Coronary artery (tissue), 2 donors: Measurements from ENCODE around the gene ICAM1.
A peak's percentile ranks its signal among the peaks of the same experiment; 100 is the strongest.

Experiments
- DNase-seq: peaks from one replicate; pipeline ENCODE4 v3.0.0-alpha.2; 2017; ENCODE audit warnings: low spot score
- H3K27ac ChIP-seq, 2 donors: fragments of 200-600 bp; sonication (generic); one replicate each; pipeline ENCODE4 v1.5.1; 2016 to 2019
- H3K4me3 ChIP-seq: fragments of 200-600 bp; sonication (generic); 2 replicates; pipeline ENCODE4 v1.5.1; 2016; ENCODE audit warnings: mild to moderate bottlenecking, moderate library complexity
- CTCF ChIP-seq: fragments of 200-600 bp; sonication (generic); IDR thresholded peaks from one replicate; pipeline ENCODE4 v1.5.1; 2019; ENCODE audit warnings: antibody characterized with exemption

Gene ICAM1

GRCh38 chr19:10270616-10271394 is at the start of gene ICAM1:
TSS of gene ICAM1 (plus strand) at chr19:10271120. CDS start at chr19:10271160, 40 bp downstream.
- peak within 1 kb of the TSS; percentile 46 to 85 for H3K27ac ChIP-seq
- no peak for TF ChIP-seq CTCF
- H3K4me3 ChIP-seq: peak within 1 kb of the TSS; percentile 70
- DNase-seq: no peak

GRCh38 chr19:10222201-10222890 is 48.6 kb upstream of the ICAM1 start:
- H3K27ac ChIP-seq: no peak overlapping the region
- no peak overlapping the region for H3K4me3 ChIP-seq
- no peak for DNase-seq
- no peak for TF ChIP-seq CTCF

- DNase-seq: no peak
- Histone ChIP-seq H3K4me3 (no peak overlapping the region), H3K27ac (no peak overlapping the region)
- TF ChIP-seq CTCF: no peak
These were observed 47.3 kb upstream of the ICAM1 start for GRCh38 chr19:10223488-10224213.

GRCh38 chr19:10224337-10224736 is 46.6 kb upstream of the ICAM1 start:
- no peak overlapping the region for H3K27ac ChIP-seq
- DNase-seq: no peak
- H3K4me3 ChIP-seq: no peak overlapping the region
- no peak for TF ChIP-seq CTCF

- no peak for TF ChIP-seq CTCF
These were observed 44.9 kb upstream of the ICAM1 start for GRCh38 chr19:10226021-10226375.

GRCh38 chr19:10226376-10227025 is 44.4 kb upstream of the ICAM1 start:
- peak overlapping the region; percentile 44 to 88 for H3K27ac ChIP-seq
- no peak for TF ChIP-seq CTCF
- peak; percentile 93 for DNase-seq
- H3K4me3 ChIP-seq: peak overlapping the region; percentile 57

More at GRCh38 chr19:10226021-10226375, 44.9 kb upstream of the ICAM1 start:
- H3K27ac ChIP-seq: peak overlapping the region; percentile 44 to 88
- H3K4me3 ChIP-seq: peak overlapping the region; percentile 57
- DNase-seq: no peak
